Measurements from ENCODE around the gene CAMK2A.

GRCh38 chr5:150214289-150214688, 75.3 kb downstream of the CAMK2A start:
- TF ChIP-seq CTCF (IDR thresholded peaks at IDR 0.05), result no peak
- TF ChIP-seq EP300 (IDR thresholded peaks at IDR 0.05; ENCODE audit: low read depth), result no peak

Measured in transverse colon (tissue), 3 donors.